ENCODE data around the gene PDE1C. TPM values are rescaled to one million over a fixed set of nuclear protein-coding genes. Genes with fewer than 3 reads are reported as not detected.

Gene PDE1C
- total RNA-seq, 2 donors from 2014 or later = 0.26 to 0.60 TPM

DNA sequence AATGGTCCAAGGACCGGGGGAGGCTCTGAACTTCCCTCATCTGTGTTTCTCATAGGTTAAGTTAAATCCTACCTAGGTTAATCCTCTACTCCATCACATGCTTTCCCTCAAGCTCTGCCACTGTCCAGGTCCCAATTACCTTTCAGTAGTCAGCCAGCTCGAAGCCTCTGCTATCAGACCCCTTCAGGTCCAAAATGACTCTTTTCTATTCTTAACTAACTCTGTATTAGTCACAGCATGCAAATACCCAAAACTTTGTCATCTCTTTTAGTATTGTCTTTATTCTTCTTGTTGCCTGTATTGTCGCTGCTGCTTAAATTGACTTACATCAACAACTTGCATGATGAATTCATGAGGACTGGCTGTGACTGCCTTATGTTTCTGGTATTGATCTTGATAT lies 367.9 kb downstream of the PDE1C start:
- Mint-ChIP-seq H3K9me3 (no peaks in the 10 kb centered on the region), H3K4me1 (peaks cover 7% of the 10 kb centered on the region), H3K27ac (no peak overlapping the region), H3K4me3 (no peak overlapping the region), H3K36me3 (ENCODE audit: low read depth) (no peaks in the 10 kb centered on the region), H3K27me3 (ENCODE audit: insufficient read depth) (no peaks in the 10 kb centered on the region)
- no peaks in the 10 kb centered on the region for H3K27me3 ChIP-seq (ENCODE audit: control insufficient read depth, insufficient read depth, low read length, poor library complexity, severe bottlenecking)
- DNase-seq = no peak
- no peaks in the 10 kb centered on the region for H3K9me3 ChIP-seq (ENCODE audit: control insufficient read depth, low read length)
- WGBS, 2 experiments (ENCODE audit: insufficient coverage in 1 of 2, insufficient read length in 1 of 2) = 87 to 100% methylated on average over 1 to 3 of the region's 3 CpGs
- no peak overlapping the region for H3K27ac ChIP-seq (ENCODE audit: low read depth, low read length)
- H3K4me3 ChIP-seq (ENCODE audit: low read length) = no peak overlapping the region
- H3K9ac ChIP-seq (ENCODE audit: extremely low read depth, low read length, poor library complexity, severe bottlenecking) = no peak overlapping the region
- no peaks in the 10 kb centered on the region for H3K36me3 ChIP-seq (ENCODE audit: control insufficient read depth, insufficient read depth, low read length)
- TF ChIP-seq, protein P1, sequence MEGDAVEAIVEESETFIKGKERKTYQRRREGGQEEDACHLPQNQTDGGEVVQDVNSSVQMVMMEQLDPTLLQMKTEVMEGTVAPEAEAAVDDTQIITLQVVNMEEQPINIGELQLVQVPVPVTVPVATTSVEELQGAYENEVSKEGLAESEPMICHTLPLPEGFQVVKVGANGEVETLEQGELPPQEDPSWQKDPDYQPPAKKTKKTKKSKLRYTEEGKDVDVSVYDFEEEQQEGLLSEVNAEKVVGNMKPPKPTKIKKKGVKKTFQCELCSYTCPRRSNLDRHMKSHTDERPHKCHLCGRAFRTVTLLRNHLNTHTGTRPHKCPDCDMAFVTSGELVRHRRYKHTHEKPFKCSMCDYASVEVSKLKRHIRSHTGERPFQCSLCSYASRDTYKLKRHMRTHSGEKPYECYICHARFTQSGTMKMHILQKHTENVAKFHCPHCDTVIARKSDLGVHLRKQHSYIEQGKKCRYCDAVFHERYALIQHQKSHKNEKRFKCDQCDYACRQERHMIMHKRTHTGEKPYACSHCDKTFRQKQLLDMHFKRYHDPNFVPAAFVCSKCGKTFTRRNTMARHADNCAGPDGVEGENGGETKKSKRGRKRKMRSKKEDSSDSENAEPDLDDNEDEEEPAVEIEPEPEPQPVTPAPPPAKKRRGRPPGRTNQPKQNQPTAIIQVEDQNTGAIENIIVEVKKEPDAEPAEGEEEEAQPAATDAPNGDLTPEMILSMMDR (conservative IDR thresholded peaks at IDR 0.05) = no peak
- no peaks in the 10 kb centered on the region for H3K4me1 ChIP-seq (ENCODE audit: control insufficient read depth, insufficient read depth, low read length)

Measured in endodermal cell (in vitro differentiated cells).